Liver (tissue), 9 donors: ENCODE measurements around the gene DLX6. TPM values are rescaled to one million over a fixed set of nuclear protein-coding genes. Genes with fewer than 3 reads are reported as not detected.

Experiments used
- DNase-seq: peaks from one replicate; pipeline ENCODE4 v3.0.0-alpha.2; 2017; ENCODE audit warnings: low spot score
- H3K27ac ChIP-seq, 2 donors: one replicate each; pipeline ENCODE4 v1.7.0; 2013; ENCODE audit warnings: inconsistent platforms in 2 of 2, low read length in 2 of 2, control low read depth in 1 of 2, low read depth in 1 of 2, mild to moderate bottlenecking in 1 of 2
- H3K27me3 ChIP-seq, 4 donors: one replicate each; pipeline versions ENCODE4 v1.6.1 to v1.7.0; 2013; ENCODE audit warnings: low read length in 3 of 4, inconsistent platforms in 1 of 4, mild to moderate bottlenecking in 1 of 4, moderate library complexity in 1 of 4; ENCODE audit not compliant: control insufficient read depth in 4 of 4, insufficient read depth in 4 of 4
- H3K36me3 ChIP-seq, 4 donors: one replicate each; pipeline versions ENCODE4 v1.6.1 to v1.7.0; 2013; ENCODE audit warnings: low read length in 3 of 4, mild to moderate bottlenecking in 3 of 4, low read depth in 1 of 4, moderate library complexity in 1 of 4; ENCODE audit not compliant: control insufficient read depth in 4 of 4, insufficient read depth in 3 of 4
- H3K4me1 ChIP-seq, 4 donors: one replicate each; pipeline versions ENCODE4 v1.6.1 to v1.7.0; 2013; ENCODE audit warnings: low read length in 3 of 4, mild to moderate bottlenecking in 3 of 4, moderate library complexity in 1 of 4; ENCODE audit not compliant: control insufficient read depth in 4 of 4, insufficient read depth in 4 of 4
- H3K4me3 ChIP-seq, 3 donors: one replicate each; pipeline versions ENCODE4 v1.6.1 to v1.7.0; 2013; ENCODE audit warnings: low read length in 3 of 3, control low read depth in 1 of 3, low read depth in 1 of 3, mild to moderate bottlenecking in 1 of 3
- H3K9ac ChIP-seq, 2 donors: one replicate each; pipeline ENCODE4 v1.7.0; 2013; ENCODE audit warnings: low read length in 2 of 2, mild to moderate bottlenecking in 2 of 2, moderate library complexity in 2 of 2, control low read depth in 1 of 2, low read depth in 1 of 2
- H3K9me3 ChIP-seq, 4 donors: one replicate each; pipeline versions ENCODE4 v1.6.1 to v1.7.0; 2013; ENCODE audit warnings: low read length in 3 of 4; ENCODE audit not compliant: control insufficient read depth in 4 of 4
- ATF3 ChIP-seq: IDR thresholded peaks from 2 replicates; pipeline ENCODE4 v1.6.1; 2016; ENCODE audit warnings: antibody characterized with exemption
- EGR1 ChIP-seq, 2 donors: IDR thresholded peaks; 2 replicates each; pipeline ENCODE4 v1.6.1; 2016 to 2018; ENCODE audit warnings: antibody characterized with exemption in 2 of 2, low read depth in 2 of 2
- FOXA1 ChIP-seq: IDR thresholded peaks from 2 replicates; pipeline ENCODE4 v1.6.1; 2016; ENCODE audit warnings: antibody characterized with exemption
- FOXA2 ChIP-seq: IDR thresholded peaks from 2 replicates; pipeline ENCODE4 v1.6.1; 2016; ENCODE audit warnings: antibody characterized with exemption
- GABPA ChIP-seq, 2 donors: IDR thresholded peaks in 1 of 2; conservative IDR thresholded peaks in 1 of 2; 2 replicates each; pipeline ENCODE4 v1.6.1; 2016; ENCODE audit warnings: antibody characterized with exemption in 2 of 2, mild to moderate bottlenecking in 1 of 2, moderate library complexity in 1 of 2
- HNF4A ChIP-seq, 2 donors: conservative IDR thresholded peaks; 2 replicates each; pipeline ENCODE4 v1.6.1; 2016; ENCODE audit warnings: antibody characterized with exemption in 2 of 2, mild to moderate bottlenecking in 2 of 2
- HNF4G ChIP-seq: IDR thresholded peaks from 2 replicates; pipeline ENCODE4 v1.6.1; 2016; ENCODE audit warnings: antibody characterized with exemption
- JUND ChIP-seq, 2 donors: IDR thresholded peaks; 2 replicates each; pipeline ENCODE4 v1.6.1; 2016; ENCODE audit warnings: antibody characterized with exemption in 2 of 2
- MAX ChIP-seq: IDR thresholded peaks from 2 replicates; pipeline ENCODE4 v1.6.1; 2016; ENCODE audit warnings: antibody characterized with exemption
- NR2F2 ChIP-seq: IDR thresholded peaks from 2 replicates; pipeline ENCODE4 v1.6.1; 2016; ENCODE audit warnings: antibody characterized with exemption
- RAD21 ChIP-seq, 2 donors: IDR thresholded peaks; 2 replicates each; pipeline ENCODE4 v1.6.1; 2016; ENCODE audit warnings: antibody characterized with exemption in 2 of 2, mild to moderate bottlenecking in 2 of 2
- REST ChIP-seq: IDR thresholded peaks from 2 replicates; pipeline ENCODE4 v1.6.1; 2016; ENCODE audit warnings: antibody characterized with exemption, mild to moderate bottlenecking
- RXRA ChIP-seq, 2 donors: IDR thresholded peaks; 2 replicates each; pipeline ENCODE4 v1.6.1; 2017 to 2018; ENCODE audit warnings: antibody characterized with exemption in 2 of 2, mild to moderate bottlenecking in 1 of 2
- SP1 ChIP-seq: IDR thresholded peaks from 2 replicates; pipeline ENCODE4 v1.6.1; 2018; ENCODE audit warnings: antibody characterized with exemption, mild to moderate bottlenecking
- TAF1 ChIP-seq: conservative IDR thresholded peaks from 2 replicates; pipeline ENCODE4 v1.6.1; 2016; ENCODE audit warnings: antibody characterized with exemption, mild to moderate bottlenecking
- YY1 ChIP-seq: IDR thresholded peaks from 2 replicates; pipeline ENCODE4 v1.6.1; 2016; ENCODE audit warnings: antibody characterized with exemption, mild to moderate bottlenecking
- ZBTB33 ChIP-seq: IDR thresholded peaks from 2 replicates; pipeline ENCODE4 v1.6.1; 2016; ENCODE audit warnings: antibody characterized with exemption
- WGBS: extraction: QIAGEN DNeasy Blood & Tissue Kit; methylation state at CpG from one replicate; pipeline ENCODE4 v1.1.7; 2013; 5-methylcytosine and 5-hydroxymethylcytosine counted together
- polyA plus RNA-seq, 2 donors: library from polyadenylated mRNA; stranded (reverse) in 1 of 2; unstranded in 1 of 2; fragments of 200-250 nt in 1 of 2; fragments of >200 nt in 1 of 2; fragmentation: Nextera tagmentation in 1 of 2; extraction: Ambion mirVana in 1 of 2; gene quantifications; one replicate each; pipeline versions ENCODE4 v1.2.1 to v1.2.3, GENCODE V29; 2013 to 2015
- total RNA-seq, 2 donors: library from RNA; depleted of rRNA; stranded (reverse); fragments of >200 nt; gene quantifications; one replicate each; pipeline ENCODE4 v1.2.3, GENCODE V29; 2014
- donor health status: healthy.
- donor health status: healthy.
- donor health status: healthy.
- donor health status: healthy.
- donor health status: healthy.

The DLX6 gene
- total and polyA plus RNA-seq, 4 donors = not detected

GRCh38 chr7:96973986-96974385 lies 31.4 kb upstream of the DLX6 start:
- no peak overlapping the region for H3K4me3 ChIP-seq
- 68% methylated on average over 2 of the region's 2 CpGs for WGBS
- DNase-seq = no peak
- H3K27me3 ChIP-seq = no peaks in the 10 kb centered on the region
- H3K36me3 ChIP-seq = no peaks in the 10 kb centered on the region
- no peak overlapping the region for H3K9ac ChIP-seq
- TF ChIP-seq JUND (IDR thresholded peaks at IDR 0.05) (no peak), FOXA1 (no peak), MAX (no peak), ZBTB33 (no peak), RAD21 (IDR thresholded peaks at IDR 0.05) (no peak), YY1 (no peak), RXRA (IDR thresholded peaks at IDR 0.05) (no peak), SP1 (no peak), NR2F2 (no peak), GABPA (IDR thresholded peaks at IDR 0.05 in 1 of 2, conservative IDR thresholded peaks at IDR 0.05 in 1 of 2) (no peak), HNF4A (conservative IDR thresholded peaks at IDR 0.05) (no peak), HNF4G (no peak), REST (no peak), TAF1 (no peak), EGR1 (IDR thresholded peaks at IDR 0.05; ENCODE audit: low read depth in 2 of 2) (no peak)
- no peaks in the 10 kb centered on the region for H3K4me1 ChIP-seq
- no peak overlapping the region for H3K27ac ChIP-seq
- no peaks in the 10 kb centered on the region for H3K9me3 ChIP-seq

- Histone ChIP-seq H3K9me3 (no peaks in the 10 kb centered on the region), H3K4me3 (no peak overlapping the region), H3K36me3 (no peaks in the 10 kb centered on the region), H3K4me1 (no peaks in the 10 kb centered on the region), H3K9ac (no peak overlapping the region), H3K27me3 (no peaks in the 10 kb centered on the region), H3K27ac (no peak overlapping the region)
- WGBS = 75% methylated on average over 2 of the region's 2 CpGs
- no peak for DNase-seq
- TF ChIP-seq RAD21 (IDR thresholded peaks at IDR 0.05) (no peak), YY1 (no peak), REST (no peak), RXRA (IDR thresholded peaks at IDR 0.05) (no peak), HNF4G (no peak), NR2F2 (no peak), FOXA2 (no peak), ATF3 (no peak), FOXA1 (no peak), ZBTB33 (no peak), JUND (IDR thresholded peaks at IDR 0.05) (no peak), TAF1 (no peak), HNF4A (conservative IDR thresholded peaks at IDR 0.05) (no peak), GABPA (IDR thresholded peaks at IDR 0.05 in 1 of 2, conservative IDR thresholded peaks at IDR 0.05 in 1 of 2) (no peak), EGR1 (IDR thresholded peaks at IDR 0.05; ENCODE audit: low read depth in 2 of 2) (no peak), SP1 (no peak), MAX (no peak)
These were observed 29.2 kb upstream of the DLX6 start for GRCh38 chr7:96976106-96976505.
